NCI-H2227 treated with DMSO at 0.1 percent for 48 hours (cell line): ENCODE measurements around the gene HSBP1L1.
A peak's percentile ranks its signal among the peaks of the same experiment; 100 is the strongest.

Experiments
- DNase-seq: peaks from one replicate; lab custom pipeline; 2025; lab: John Stamatoyannopoulos, UW

HSBP1L1 gene

GRCh38 chr18:79964330-79965118 lies at the start of gene HSBP1L1:
Gene HSBP1L1, plus strand, starts transcription at chr18:79964643. Its CDS starts 93 bp downstream, at chr18:79964736.
- peak; percentile 26 for DNase-seq

- no peak for DNase-seq
These were observed 49.0 kb upstream of the HSBP1L1 start for GRCh38 chr18:79915161-79916127.

GRCh38 chr18:79916128-79916494 lies 48.3 kb upstream of the HSBP1L1 start:
- DNase-seq: no peak

- no peak for DNase-seq
These were observed 47.8 kb upstream of the HSBP1L1 start for GRCh38 chr18:79916546-79917168.

- DNase-seq: no peak
These were observed 47.1 kb upstream of the HSBP1L1 start for GRCh38 chr18:79917169-79917852.

GRCh38 chr18:79917853-79918614 lies 46.4 kb upstream of the HSBP1L1 start:
- DNase-seq: no peak

- no peak for DNase-seq
These were observed 45.8 kb upstream of the HSBP1L1 start for GRCh38 chr18:79918615-79919011.

GRCh38 chr18:79919089-79919488 lies 45.4 kb upstream of the HSBP1L1 start:
- no peak for DNase-seq

GRCh38 chr18:79921984-79922965 lies 42.2 kb upstream of the HSBP1L1 start:
- no peak for DNase-seq

GRCh38 chr18:79922971-79923411 lies 41.5 kb upstream of the HSBP1L1 start:
- DNase-seq: no peak

- DNase-seq: no peak
These were observed 40.4 kb upstream of the HSBP1L1 start for GRCh38 chr18:79923896-79924585.

- no peak for DNase-seq
These were observed 39.4 kb upstream of the HSBP1L1 start for GRCh38 chr18:79924814-79925731.

- no peak for DNase-seq
These were observed 38.1 kb upstream of the HSBP1L1 start for GRCh38 chr18:79926306-79926705.

- DNase-seq: no peak
These were observed 37.5 kb upstream of the HSBP1L1 start for GRCh38 chr18:79926715-79927606.

GRCh38 chr18:79927607-79928562 lies 36.6 kb upstream of the HSBP1L1 start:
- DNase-seq: no peak

- no peak for DNase-seq
These were observed 35.9 kb upstream of the HSBP1L1 start for GRCh38 chr18:79928563-79928960.
